PC-9 (cell line): ENCODE data around the gene ERCC2. TPM values are rescaled to one million over a fixed set of nuclear protein-coding genes. Genes with fewer than 3 reads are reported as not detected.

Experiments used
- BruUV-seq: library from RNA; stranded (reverse); fragments of 400-500 nt; replicated peaks from 2 replicates; lab custom pipeline; 2021; lab: Mats Ljungman, UMichigan
- CTCF ChIA-PET: fragments of 300-600 bp; sonication (Branson Sonifier 250); formaldehyde crosslinking; loops from one replicate; lab custom pipeline; 2022; ENCODE audit warnings: antibody characterized with exemption; lab: Charles Lee
- POLR2A ChIA-PET: fragments of 300-600 bp; sonication (Branson Sonifier 250); formaldehyde crosslinking; loops from one replicate; lab custom pipeline; 2022; ENCODE audit warnings: antibody characterized with exemption; ENCODE audit not compliant: unreplicated experiment; lab: Charles Lee
- DNase-seq, 2 experiments: peaks; one replicate each; pipeline versions ENCODE4 v3.0.0 to v3.0.0-alpha.2; 2015 to 2022; ENCODE audit warnings: mixed read lengths in 1 of 2
- H2AFZ ChIP-seq: fragments of 200-600 bp; sonication (generic); 2 replicates; pipeline ENCODE4 v1.8.1; 2017; ENCODE audit warnings: antibody characterized with exemption
- H3F3A ChIP-seq: fragments of 200-600 bp; sonication (generic); 2 replicates; pipeline ENCODE4 v1.8.1; 2017; ENCODE audit warnings: antibody characterized with exemption, mild to moderate bottlenecking, low read depth; ENCODE audit not compliant: insufficient read depth
- H3K27ac ChIP-seq: fragments of 200-600 bp; sonication (generic); 2 replicates; pipeline ENCODE4 v1.6.1; 2016; ENCODE audit warnings: mixed run types
- H3K27me3 ChIP-seq: fragments of 200-600 bp; sonication (generic); 2 replicates; pipeline ENCODE4 v1.6.1; 2016; ENCODE audit warnings: low read depth, mixed run types; ENCODE audit not compliant: insufficient read depth
- H3K36me3 ChIP-seq: fragments of 200-600 bp; sonication (generic); 2 replicates; pipeline ENCODE4 v1.6.1; 2016; ENCODE audit warnings: low read depth, mixed run types
- H3K4me1 ChIP-seq: fragments of 200-600 bp; sonication (generic); replicated peaks from 2 replicates; pipeline ENCODE4 v1.6.1; 2016; ENCODE audit warnings: mixed run types; ENCODE audit not compliant: insufficient read depth
- H3K4me2 ChIP-seq: fragments of 200-600 bp; sonication (generic); 2 replicates; pipeline ENCODE4 v1.6.1; 2017; ENCODE audit warnings: mixed run types
- H3K4me3 ChIP-seq: fragments of 200-600 bp; sonication (generic); 2 replicates; pipeline ENCODE4 v1.6.1; 2016; ENCODE audit warnings: mixed run types
- H3K79me2 ChIP-seq: fragments of 200-600 bp; sonication (generic); 2 replicates; pipeline ENCODE4 v1.6.1; 2017; ENCODE audit warnings: low read depth, mixed run types
- H3K9me2 ChIP-seq: fragments of 200-600 bp; sonication (generic); 2 replicates; pipeline ENCODE4 v1.8.1; 2017; ENCODE audit warnings: mild to moderate bottlenecking; ENCODE audit not compliant: insufficient read depth
- H3K9me3 ChIP-seq: fragments of 200-600 bp; sonication (generic); 2 replicates; pipeline ENCODE4 v1.8.1; 2016; ENCODE audit warnings: low read depth; ENCODE audit not compliant: insufficient read depth
- H4K20me1 ChIP-seq: fragments of 200-600 bp; sonication (generic); 2 replicates; pipeline ENCODE4 v1.8.1; 2017; ENCODE audit not compliant: insufficient read depth
- CTCF ChIP-seq: fragments of 200-600 bp; sonication (generic); conservative IDR thresholded peaks from 2 replicates; pipeline ENCODE4 v1.6.1; 2017; ENCODE audit warnings: mixed run types, antibody characterized with exemption, mild to moderate bottlenecking, moderate library complexity
- EZH2 ChIP-seq: fragments of 200-600 bp; sonication (generic); IDR thresholded peaks from 2 replicates; pipeline ENCODE4 v1.8.0; 2017; ENCODE audit warnings: antibody characterized with exemption, low read depth
- intact Hi-C: fragments of 100-400 bp; cut with micrococcal nuclease; formaldehyde crosslinking; loops from one replicate; pipeline ENCODE4 v1.10.0; 2022; ENCODE audit not compliant: unreplicated experiment
- total RNA-seq: library from RNA; stranded (reverse); gene quantifications from 2 replicates; pipeline ENCODE4 v1.2.3, GENCODE V29; 2021

Gene ERCC2
- total RNA-seq, 1 experiment from 2014 or later = 33.1 TPM

- Histone ChIP-seq H2AFZ (no peak overlapping the region), H4K20me1 (no peaks in the 10 kb centered on the region), H3K4me1 (peaks cover 18% of the 10 kb centered on the region), H3K36me3 (no peaks in the 10 kb centered on the region), H3K27ac (0 out of 2 replicates have a peak overlapping the region, but pooled peaks have one; percentile 8), H3K4me2 (no peak overlapping the region), H3K9me2 (no peaks in the 10 kb centered on the region), H3K27me3 (no peaks in the 10 kb centered on the region), H3K4me3 (no peak overlapping the region), H3K79me2 (no peaks in the 10 kb centered on the region), H3K9me3 (no peaks in the 10 kb centered on the region), H3F3A (peaks cover 45% of the 10 kb centered on the region)
- TF ChIP-seq EZH2 (no peak), CTCF (no peak)
- intact Hi-C loops = no loop called here
- no TSS peak for BruUV-seq
- POLR2A ChIA-PET = no interaction called here
- CTCF ChIA-PET = no interaction called here
- no peak for DNase-seq
Observed at GRCh38 chr19:45380107-45380506, 9.7 kb upstream of the ERCC2 start.

GRCh38 chr19:45376045-45376724 is 5.8 kb upstream of the ERCC2 start:
- peaks cover 22% of the 10 kb centered on the region for H3K4me1 ChIP-seq
- DNase-seq = peak; percentile 85 to 94
- peaks cover 39% of the 10 kb centered on the region for H3F3A ChIP-seq
- H4K20me1 ChIP-seq = no peaks in the 10 kb centered on the region
- H3K36me3 ChIP-seq = no peaks in the 10 kb centered on the region
- TSS peak; percentile 8 for BruUV-seq
- CTCF ChIA-PET = interaction anchor here (0.7 kb wide), 1 partner anchor 103 kb away, joined by 4 read pairs; no protein-coding TSS in a partner anchor
- no peak overlapping the region for H3K4me3 ChIP-seq
- no peaks in the 10 kb centered on the region for H3K9me2 ChIP-seq
- H3K79me2 ChIP-seq = no peaks in the 10 kb centered on the region
- H3K9me3 ChIP-seq = no peaks in the 10 kb centered on the region
- peak overlapping the region; percentile 21 for H3K4me2 ChIP-seq
- H3K27me3 ChIP-seq = no peaks in the 10 kb centered on the region
- H2AFZ ChIP-seq = no peak overlapping the region
- TF ChIP-seq CTCF (no peak), EZH2 (no peak)
- POLR2A ChIA-PET = interaction anchor here (0.7 kb wide), 2 partner anchors 29 to 1898 kb away, joined by 8 to 14 read pairs; partner anchors contain the start of gene PPP1R13L
- H3K27ac ChIP-seq = peak overlapping the region; percentile 76
- intact Hi-C loops = no loop called here

GRCh38 chr19:45368737-45369340 is 1.5 kb downstream of the ERCC2 start:
- DNase-seq = no peak
- Histone ChIP-seq H3F3A (peaks cover 4% of the 10 kb centered on the region), H3K4me2 (peak overlapping the region; percentile 98; the same call in 1 of the 2 replicates), H3K27ac (no peak overlapping the region), H3K9me3 (no peaks in the 10 kb centered on the region), H3K4me3 (no peak overlapping the region), H3K4me1 (peaks cover 16% of the 10 kb centered on the region; the same call in 1 of the 2 replicates), H4K20me1 (no peaks in the 10 kb centered on the region), H2AFZ (no peak overlapping the region), H3K36me3 (no peaks in the 10 kb centered on the region), H3K79me2 (peaks cover 12% of the 10 kb centered on the region; the same call in 1 of the 2 replicates), H3K27me3 (no peaks in the 10 kb centered on the region), H3K9me2 (no peaks in the 10 kb centered on the region)
- ChIA-PET CTCF (no interaction called here), POLR2A (interaction anchor here (1.3 kb wide), 1 partner anchor 305 kb away, joined by 3 read pairs; no protein-coding TSS in a partner anchor)
- intact Hi-C loops = no loop called here
- BruUV-seq = TSS peak; percentile 29
- no peak for TF ChIP-seq EZH2
- TF ChIP-seq CTCF = no peak
